ENCODE measurements around the gene MYO5B. TPM values are rescaled to one million over a fixed set of nuclear protein-coding genes. Genes with fewer than 3 reads are reported as not detected.

Gene MYO5B
- total RNA-seq, 1 experiment from 2014 or later, result 25.0 TPM

DNA sequence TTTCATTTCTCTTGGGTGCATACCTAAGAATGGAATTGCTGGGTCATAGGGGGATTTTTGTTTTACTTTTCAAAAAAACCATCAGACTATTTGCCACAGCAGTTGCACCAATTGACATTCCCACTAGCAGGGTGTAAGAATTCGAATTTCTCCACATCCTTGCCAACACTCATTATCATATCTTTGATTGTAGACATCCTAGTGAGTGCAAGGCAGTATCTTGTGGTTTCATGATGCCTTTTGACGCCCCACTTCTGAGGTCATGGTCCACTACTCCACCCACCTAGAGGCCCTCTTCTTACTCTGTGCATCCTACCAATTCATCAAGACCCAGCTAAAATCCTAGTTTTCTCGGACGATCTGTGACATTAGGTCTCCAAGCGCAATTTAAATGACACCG lies 161.9 kb downstream of the MYO5B start:
- DNase-seq (ENCODE audit: extremely low read depth, low read depth), result no peak

DNA sequence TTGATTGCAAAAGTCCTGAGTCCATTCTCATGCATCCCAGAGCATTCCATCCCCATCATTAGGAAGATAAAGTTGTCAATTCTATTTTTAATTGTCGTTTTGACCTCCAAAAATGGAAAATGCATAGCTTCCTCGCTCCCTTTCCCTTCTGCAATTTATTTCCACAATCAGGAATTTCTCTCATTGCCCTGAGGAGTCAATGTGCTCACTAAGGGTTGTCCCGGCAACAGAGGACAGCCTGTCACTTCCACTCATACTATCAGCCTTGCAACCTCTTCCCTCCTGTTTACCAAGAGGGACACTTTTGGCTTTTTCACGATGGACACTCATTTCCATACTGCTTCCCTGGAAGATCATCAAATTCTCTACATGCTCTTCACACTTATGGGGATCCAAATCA lies 164.8 kb downstream of the MYO5B start:
- no peak for DNase-seq (ENCODE audit: extremely low read depth, low read depth)

DNA sequence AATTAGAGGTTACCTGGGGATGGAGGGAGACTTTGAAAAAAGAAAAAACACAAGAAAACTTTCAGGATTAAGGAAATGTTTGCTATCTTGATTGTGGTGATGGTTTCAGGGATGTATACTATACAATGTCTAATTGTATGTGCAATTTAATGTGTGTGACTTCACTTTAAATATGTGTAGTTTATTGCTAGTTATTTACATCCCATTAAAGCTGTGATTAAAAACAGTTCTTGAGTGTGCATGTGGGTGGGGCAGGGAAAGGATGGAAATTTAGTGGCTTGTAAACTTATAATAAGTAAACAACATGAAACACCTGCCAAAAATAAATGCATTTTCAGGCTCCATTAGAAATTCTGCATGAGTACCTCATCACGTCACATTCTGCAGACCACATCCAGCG lies 167.0 kb downstream of the MYO5B start:
- no peak for DNase-seq (ENCODE audit: extremely low read depth, low read depth)

DNA sequence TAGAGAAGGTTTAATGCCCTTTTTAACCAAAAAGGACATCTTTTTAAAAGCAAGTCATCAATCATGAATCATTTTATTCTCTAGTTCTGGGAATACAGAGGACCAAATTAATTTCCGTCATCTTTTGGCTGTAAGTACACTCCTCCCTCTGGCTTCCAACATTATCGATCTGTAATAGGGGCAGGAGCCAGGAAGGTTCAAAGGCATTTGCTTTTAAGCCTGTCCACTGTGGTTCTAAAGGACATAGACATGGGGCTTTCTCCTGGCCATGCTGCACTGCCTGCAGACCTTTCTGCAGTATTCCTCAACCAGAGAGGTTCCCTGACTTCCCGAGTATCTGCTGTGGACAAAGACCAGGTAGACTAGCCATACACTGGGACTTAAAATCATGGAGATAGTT lies 170.5 kb downstream of the MYO5B start:
- DNase-seq (ENCODE audit: extremely low read depth, low read depth), result no peak

DNA sequence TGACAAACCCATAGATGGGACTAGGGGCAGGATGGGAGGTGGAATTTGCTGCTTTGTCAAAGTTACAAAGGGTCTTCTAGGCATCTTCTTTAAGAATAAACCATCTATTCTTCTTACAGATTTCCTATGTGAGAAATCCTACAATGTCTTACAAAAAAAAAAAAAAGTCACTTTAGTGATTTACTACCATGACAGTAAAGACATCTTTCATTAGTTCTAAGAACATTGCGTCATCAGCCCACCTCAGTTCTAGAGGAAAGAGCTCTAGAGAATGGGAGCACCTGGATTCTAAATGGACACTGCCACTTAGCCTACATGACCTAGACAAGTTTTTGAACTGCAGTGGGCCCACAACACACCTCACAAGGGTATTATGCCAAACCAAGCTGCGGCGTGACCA lies 172.0 kb downstream of the MYO5B start:
- no peak for DNase-seq (ENCODE audit: extremely low read depth, low read depth)

DNA sequence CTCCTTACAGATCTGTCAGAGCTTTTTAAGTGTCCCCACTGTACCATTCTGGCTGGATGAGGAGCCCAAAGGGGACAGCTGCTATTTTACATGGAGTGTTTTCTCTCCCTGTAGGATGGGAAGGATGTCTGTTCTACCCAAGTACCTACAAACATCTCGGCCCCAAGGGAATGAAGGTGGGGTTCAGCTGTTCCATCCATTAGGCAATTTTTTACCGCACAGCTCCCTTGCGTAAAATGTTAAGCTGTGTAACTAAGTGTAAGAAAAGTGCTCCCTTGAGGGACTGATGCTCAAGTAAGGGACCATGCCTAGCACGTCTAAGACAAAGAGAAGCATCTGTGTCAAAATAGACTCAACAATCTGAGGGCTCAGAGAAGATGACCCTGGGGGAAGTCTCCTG lies 180.3 kb downstream of the MYO5B start:
- DNase-seq (ENCODE audit: extremely low read depth, low read depth), result no peak

DNA sequence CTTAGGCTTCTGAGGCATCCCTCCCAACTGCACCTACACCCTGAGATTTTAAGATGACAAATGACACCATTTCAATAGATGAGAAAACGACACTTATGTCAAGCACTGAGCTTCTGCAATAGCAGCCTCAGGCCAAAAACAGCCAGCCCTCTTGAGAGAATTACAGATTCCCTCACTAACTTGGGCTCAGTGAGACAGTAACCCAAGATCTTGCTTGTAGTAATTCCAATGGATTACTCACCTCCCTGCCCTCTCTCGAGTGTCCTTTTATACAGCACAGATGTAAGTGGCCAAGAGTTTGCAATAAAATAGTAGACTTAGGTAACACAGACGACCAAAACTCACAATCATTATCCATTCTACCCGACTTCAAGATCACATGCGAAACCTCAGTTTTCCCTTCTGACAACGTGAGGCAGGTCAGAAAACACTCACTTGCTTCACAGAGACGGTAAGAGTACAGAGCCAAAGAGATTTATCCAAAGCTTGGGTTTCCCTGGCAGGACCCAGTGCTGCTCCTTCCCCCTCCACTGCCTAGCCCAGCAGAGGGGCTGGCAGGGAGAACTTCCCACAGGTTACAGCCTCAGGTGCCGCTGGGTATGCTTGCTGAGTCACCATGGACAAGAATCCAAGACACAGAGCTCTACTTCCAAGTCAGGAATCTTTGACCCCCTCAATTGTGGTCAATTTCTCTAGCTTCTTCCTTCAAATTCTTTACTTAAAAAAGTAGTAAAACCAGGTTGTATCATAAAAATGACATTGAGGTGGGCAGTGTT lies 181.4 kb downstream of the MYO5B start:
- no peak for DNase-seq (ENCODE audit: extremely low read depth, low read depth)

DNA sequence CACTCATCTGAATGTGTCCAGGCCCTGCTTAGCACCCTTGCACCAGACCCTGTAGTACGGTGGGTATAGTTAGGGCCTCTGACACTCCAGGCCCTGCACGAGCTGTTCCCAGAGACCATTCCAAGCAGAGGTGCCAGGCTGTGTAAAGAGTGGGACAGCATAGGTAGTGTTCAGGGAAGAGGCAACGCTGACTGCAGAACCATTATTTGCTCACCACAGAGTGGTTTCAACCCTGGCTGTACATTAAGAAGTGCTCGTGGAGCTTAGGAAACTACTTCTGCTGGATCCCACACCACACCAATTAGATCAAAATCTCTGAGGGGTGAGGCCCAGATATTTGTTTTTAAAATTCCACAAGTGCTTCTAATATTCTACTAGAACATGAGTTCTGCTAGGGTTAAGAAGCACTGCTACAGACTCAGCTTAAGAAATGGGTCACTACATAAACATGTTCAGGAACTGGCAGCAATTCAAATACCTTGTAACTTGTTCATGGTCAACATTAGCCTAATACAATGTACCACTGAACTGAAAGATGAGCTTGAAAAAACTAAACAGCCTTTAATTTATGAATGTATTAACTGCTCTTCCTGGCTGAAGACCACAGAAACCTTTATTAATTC lies 183.0 kb downstream of the MYO5B start:
- no peak for DNase-seq (ENCODE audit: extremely low read depth, low read depth)

DNA sequence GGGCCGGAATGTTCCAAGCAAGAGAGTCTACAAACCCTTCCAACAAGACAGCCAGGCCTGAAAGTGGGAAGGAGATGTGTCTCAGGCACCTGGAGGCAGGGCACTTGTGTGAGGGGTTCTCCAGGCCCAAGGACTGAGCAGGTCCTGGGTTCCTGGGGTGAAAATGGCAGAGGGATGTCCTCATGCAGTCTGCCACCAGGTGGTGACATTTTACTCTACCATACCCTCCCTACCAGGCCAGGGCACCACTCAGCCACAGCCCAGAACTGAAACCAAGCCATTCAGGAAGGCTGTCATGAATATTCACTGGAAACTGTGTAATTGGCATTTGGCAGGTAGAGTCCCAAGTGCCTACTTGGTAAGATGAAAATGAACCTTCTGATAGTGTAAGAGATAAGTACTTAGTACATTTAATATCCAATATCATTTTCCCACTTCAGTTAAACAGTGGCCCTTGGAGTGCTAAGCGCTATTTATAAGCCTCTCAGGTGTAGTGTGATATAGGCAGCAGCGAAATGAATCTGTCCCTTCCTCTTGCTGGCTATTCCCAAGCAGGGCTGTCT lies 185.1 kb downstream of the MYO5B start:
- peak; percentile 33 for DNase-seq (ENCODE audit: extremely low read depth, low read depth)

DNA sequence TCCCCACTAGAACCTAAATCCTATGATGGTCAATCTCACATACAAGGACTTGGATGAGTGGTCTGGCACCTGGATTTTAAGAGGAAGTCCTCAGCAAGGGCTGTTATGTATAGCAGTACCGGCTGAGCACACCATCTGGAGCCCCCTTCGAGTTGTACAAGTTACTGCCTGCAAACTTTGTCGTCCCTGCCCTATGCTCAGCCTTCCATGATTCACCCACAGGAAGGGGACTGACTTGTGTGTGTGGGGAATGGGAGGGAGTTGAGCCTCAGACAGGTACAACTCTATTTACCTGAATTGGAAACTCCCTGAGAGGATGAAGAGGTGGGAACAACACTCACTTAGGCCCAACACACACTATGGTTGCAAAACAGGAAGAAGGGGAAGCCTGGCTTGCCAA lies 186.6 kb downstream of the MYO5B start:
- DNase-seq (ENCODE audit: extremely low read depth, low read depth), result no peak

DNA sequence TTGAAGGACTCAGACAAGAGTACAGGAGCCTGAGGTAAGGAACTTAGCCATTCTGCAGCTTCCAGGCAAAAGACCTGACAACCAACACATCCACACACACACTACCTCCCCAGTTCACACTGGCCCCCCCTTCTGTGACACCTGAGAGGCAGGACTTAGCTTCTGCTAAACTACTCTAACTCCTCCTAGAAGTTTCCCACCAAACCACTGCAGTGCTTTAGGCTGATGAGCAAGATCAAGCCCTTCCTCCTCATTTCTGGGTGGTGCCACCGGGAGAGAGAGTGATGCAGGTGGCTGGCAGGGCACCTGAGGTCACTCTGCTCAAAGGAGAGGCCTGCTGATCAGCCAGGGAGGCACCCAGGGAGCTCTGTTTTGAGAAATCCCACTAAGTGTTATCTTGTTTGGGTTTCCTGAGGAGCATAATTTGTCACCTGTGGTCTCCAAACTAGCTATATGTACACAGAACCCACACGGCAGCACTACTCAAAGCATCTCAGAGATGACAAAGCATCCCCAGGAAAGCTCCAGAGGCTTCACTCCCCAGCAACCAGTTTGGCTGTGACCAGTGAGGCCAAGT lies 188.4 kb downstream of the MYO5B start:
- DNase-seq (ENCODE audit: extremely low read depth, low read depth), result no peak

DNA sequence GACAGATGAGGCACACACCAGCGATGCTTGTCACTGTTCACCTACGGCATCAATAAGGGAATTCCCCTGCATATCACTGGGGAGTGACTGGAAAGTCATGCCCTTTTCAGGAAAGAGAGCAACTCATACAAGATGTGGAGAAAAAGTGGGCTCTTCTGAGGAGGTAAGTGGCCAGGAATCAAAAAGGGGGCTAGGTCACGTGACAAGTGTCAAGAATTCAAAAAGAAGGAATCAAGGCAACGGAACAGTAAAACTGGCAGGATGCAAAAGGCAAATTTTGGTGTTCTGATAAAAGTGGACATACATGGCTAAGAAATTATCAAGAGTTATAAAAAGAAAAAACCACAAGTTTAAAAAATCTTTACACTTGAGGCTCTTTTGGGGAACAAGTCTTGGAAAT lies 190.9 kb downstream of the MYO5B start:
- no peak for DNase-seq (ENCODE audit: extremely low read depth, low read depth)

DNA sequence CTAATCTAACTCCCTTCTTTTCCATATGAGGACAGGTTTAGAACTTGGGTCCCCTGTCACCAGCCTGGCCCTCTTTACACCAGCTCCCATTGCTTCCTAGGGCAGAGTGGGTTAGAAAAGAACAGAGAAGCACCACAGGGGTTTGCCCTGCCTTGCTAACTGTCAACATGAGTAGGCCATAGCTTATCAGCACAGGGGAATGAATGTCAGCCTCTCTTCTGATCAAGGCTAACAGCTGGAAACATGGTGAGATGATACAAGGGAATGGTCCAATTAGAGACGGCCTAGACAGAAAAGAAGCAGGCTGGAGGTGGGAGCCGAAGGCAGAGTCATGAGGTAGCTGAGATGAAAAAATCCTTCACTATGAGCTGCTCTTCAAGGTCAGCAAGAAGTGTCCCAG lies 192.2 kb downstream of the MYO5B start:
- no peak for DNase-seq (ENCODE audit: extremely low read depth, low read depth)

DNA sequence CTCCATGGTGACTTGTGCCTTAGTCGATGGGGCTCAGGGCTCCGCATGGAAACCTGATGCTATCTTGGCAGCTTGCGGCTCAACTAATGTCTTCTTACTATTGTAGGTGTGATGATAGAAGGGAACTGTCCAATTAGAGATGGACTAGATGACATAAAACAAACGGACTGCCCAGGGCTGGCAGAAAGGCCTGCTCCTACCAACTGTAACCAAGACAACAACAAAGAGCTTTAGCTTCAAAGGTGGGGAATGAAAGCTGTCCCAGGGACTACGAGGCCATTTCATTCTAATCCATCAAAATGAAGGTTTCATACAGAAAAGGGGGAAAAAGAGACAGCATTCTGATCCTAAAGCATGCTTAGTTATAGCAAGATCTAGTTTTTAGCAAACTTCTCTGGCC lies 194.7 kb downstream of the MYO5B start:
- DNase-seq (ENCODE audit: extremely low read depth, low read depth), result no peak

DNA sequence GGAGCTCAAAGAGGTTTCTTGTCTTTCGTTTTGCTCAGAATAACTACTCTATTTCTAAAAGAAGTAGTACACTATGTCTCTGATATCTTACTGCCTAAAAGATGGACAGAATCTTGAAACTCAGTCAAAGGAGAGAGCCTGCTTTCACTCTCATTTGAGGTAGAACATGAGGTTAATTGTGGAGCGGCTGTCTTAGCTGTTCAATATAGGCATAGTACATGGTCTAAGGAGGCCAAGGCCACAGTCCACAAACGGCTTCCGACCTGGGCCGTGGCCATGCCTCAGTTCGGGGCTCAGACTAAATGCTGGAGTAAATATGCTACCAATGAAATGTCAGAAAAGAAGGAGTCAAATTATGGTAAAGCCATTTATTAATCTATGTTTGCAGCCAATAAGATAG lies 195.8 kb downstream of the MYO5B start:
- DNase-seq (ENCODE audit: extremely low read depth, low read depth), result no peak

DNA sequence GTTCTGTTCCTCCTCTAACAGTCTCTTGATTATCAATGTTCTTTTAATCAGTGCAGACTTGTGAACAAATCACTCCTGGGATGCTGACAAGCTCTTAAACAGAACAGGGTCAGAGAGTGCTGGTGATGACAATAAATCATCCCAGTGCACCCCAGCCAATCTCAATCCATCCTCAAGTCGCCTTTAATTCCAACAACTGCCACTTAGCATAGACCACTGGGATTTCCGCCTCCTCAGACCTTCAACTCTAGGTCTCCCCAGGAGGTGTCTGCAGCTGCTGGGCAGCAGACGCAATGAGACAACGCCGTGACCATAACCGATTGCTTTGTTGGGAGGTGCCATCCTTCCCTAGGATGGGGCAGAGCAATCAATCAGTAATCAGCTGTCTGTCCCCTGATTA lies 197.4 kb downstream of the MYO5B start:
- DNase-seq (ENCODE audit: extremely low read depth, low read depth), result no peak

DNA sequence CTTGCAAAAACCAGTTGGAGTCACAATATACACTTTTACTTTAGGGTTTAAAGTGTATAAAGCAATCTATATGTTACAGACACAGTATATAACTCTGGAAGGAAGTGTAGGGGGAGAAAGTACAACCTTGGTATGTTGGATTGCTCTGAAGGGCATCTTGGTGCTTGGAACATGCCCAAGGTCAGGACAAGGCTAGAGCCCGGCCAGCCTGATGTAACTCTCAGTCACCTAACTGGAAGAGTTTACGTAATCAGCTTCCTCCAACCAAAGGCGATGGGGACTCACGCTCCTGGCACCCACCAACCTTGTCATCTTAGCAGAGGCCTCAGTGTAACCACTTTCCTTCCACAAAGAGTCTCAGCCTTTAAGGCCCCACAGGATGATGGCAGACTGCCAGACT lies 200.5 kb downstream of the MYO5B start:
- no peak for DNase-seq (ENCODE audit: extremely low read depth, low read depth)

DNA sequence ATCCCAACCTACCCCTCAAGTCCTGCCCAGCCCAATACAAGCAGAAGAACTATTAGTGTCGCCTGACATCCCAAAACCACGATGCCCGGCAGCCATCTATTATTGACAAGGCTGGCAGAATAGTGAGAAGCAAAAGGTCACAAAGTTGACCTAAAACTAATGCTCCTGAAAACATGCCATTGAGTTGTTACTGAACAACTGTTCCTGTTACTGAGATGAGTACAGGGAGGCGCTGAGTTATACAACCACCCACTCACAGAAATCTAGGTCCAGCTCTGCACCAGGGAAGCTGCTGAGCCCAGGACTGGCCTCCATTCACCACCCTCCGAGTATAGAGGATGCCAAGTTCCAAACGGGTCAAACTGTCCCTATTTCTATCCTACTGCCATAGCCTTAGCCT lies 201.6 kb downstream of the MYO5B start:
- no peak for DNase-seq (ENCODE audit: extremely low read depth, low read depth)

DNA sequence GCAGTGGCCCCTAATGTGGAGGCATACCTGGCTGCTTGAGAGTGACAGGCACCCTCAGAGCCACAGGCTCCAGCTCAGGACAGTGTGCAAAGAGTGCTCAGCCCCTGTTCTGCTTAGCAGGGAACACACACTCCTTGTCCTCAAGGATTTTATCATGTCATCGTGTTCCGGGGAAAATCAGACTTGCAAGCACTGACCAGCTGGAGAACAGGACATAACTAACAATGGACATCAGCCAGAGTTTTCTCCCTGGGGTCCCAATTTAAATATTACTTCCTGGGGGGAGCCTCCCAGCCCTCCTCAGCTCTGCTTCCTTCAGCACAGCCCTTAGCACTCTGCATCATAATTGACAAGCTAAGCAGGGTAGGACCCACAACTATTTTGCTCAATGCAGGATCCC lies 206.2 kb downstream of the MYO5B start:
- no peak for DNase-seq (ENCODE audit: extremely low read depth, low read depth)

DNA sequence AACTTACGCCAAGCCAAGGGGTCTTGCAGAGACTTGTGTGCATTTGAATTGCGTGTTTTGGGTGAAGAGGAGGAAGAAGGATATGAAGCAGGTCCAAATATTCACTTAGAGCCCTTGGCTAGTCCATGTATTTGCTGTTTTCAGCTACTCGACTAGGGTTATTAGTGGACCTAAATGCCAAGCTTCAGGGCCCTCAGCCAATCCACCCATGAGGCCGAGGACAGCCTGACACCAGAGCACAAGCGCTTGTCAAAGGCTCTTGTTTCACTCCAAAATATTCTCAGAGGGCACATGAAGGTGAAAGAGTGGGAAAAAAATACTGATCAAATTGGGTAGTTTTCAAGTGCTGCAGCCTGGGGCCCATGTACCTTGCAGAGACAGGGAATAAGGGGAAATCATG lies 206.8 kb downstream of the MYO5B start:
- DNase-seq (ENCODE audit: extremely low read depth, low read depth), result no peak

DNA sequence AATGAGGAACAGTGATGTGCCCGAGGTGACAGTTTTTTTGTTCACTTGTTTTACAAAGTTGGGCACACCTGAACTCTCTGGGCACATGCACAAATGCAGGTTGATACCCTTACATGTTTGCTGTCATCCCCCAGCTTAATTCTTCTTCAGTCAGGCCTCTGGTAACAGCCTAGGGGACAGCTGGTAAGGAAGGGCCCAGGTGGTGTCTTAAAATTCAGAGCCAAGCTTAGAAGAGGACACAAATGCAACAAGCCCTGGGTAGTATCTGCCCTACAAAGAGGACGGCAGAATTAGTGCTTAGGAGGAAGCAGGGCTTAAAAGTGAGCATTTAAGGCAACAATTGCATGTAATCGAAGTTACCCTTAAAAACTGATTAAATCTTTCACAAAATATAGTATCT lies 209.7 kb downstream of the MYO5B start:
- DNase-seq (ENCODE audit: extremely low read depth, low read depth), result no peak

DNA sequence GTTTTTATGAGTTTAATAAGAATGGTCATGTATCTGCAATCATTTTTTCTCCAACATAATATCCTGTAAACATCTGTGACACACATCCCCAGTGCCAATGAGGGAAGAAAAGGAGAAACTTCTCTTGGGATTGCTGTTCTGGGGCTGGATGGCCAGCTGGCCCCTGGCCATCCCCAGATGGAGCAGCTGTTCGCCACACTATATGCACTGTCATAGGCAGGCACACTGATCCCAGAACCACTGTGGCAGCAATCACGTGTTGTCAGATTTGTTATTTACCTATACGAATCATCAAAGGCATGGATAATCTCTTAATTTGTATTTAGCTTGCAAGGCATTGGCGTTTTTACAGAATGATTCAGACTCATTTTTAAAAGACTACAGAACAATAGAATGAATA lies 214.1 kb downstream of the MYO5B start:
- no peak for DNase-seq (ENCODE audit: extremely low read depth, low read depth)
